Cortex of kidney (tissue), 1 donor: ENCODE measurements around the gene SLC9A4.
"Not testable (repeated sequence)": the region's sequence is repeated elsewhere in the genome, so short reads cannot be mapped to it uniquely, and the experiment has no call there.

Experiments
- DNase-seq: peaks from one replicate; lab custom pipeline; 2025; lab: John Stamatoyannopoulos, UW

Gene SLC9A4

DNA sequence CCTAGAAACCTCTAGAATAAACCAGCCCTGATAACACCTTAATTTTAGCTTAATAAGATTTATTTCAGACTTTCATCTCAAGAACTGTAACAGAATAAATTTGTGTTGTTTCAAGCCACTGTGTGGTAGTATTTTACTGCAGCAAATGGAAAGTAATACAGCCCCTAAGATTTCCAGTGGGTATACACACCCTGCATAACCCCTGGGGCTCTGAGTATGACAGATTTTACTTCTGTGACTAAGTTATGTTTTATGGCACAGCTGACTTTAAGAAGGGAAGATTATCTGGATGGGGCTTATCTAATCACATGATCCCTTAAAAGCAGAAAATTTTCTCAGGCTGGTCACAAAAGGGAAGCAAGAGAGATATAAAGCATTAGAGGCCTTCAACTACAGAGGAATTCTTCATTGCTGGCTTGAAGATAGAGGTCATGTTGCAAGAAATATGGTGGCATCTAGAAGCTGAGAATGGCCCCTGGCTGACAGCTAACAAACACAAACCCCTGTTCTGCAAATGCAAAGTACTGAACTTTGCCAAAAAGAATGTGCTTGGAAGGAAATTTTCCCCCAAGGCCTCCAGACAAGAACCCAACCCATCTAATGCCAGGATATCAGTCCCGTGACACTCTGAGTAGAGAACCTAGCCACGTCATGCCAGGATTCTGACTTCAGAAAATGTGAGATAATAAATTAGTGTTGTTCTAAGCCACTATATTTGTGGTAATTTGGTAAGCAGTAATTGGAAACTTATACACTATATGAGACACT lies 78.5 kb downstream of the SLC9A4 start:
- no peak for DNase-seq

DNA sequence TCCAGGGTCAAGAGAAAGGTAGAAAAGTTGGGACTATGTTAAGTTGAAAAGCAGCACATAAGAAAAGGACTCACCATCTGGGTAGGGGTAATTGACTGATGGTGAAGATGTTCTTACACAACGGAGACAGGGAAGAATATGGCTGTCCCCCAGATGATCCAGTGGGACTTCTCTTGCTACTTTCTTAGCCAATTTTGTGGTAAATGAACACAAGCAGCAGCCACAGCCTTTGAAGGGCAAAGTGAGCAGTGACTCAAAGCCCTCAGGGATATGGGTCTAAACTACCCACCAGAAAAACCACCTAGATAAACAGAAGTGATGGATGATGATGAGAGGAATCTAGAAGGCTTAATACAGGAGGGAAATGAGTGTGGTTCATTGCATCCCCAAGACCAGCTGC lies 80.6 kb downstream of the SLC9A4 start:
- no peak for DNase-seq

DNA sequence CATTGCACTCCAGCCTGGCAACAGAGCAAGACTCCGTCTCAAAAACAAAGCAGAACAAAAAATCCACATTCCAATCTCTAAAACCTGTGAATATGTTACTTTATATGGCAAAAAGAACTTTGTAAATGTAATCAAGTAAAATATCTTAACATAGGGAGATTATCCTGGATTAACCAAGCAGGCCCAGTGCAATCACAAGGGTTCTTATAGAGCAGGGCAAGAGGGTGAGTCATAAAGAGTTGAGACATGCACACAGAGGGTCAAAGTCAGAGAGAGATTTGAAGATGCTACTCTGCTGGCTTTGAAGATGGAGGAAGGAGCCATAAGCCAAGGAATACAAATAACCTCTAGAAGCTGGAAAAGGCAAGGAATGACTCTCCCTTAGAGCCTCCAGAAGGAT lies 85.4 kb downstream of the SLC9A4 start:
- no peak for DNase-seq

DNA sequence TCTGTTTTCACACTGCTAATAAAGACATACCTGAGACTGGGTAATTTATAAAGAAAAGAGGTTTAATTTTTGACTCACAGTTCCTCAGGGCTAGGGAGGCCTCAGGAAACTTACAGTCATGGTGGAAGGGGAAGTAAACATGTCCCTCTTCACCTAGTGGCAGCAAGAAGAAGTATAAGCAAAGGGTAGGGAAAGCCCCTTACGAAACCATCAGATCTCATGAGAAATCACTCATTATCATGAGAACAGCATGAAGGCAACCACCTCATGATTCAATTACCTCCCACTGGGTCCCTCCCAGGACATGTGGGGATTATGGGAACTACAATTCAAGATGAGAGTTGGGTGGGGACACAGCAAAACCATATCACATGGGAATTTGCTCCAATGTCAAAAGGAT lies 89.5 kb downstream of the SLC9A4 start:
- not testable (repeated sequence) for DNase-seq

DNA sequence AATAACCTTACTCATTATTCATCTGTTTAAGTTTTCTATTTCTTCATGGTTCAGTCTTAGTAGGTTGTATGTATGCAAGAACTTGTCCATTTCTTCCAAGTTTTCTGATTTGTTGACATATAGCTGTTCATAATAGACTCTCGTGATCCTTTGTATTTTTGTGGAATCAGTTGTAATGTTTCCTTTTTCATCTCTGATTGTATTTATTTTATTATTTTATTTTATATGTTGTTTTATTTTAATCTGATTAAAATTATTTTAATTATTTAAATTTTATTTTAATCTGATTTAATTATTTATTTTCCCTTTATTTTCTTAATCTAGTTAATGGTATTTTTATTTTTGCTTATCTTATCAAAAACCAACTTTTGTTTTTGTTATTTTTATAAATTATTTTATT lies 102.9 kb downstream of the SLC9A4 start:
- DNase-seq: no peak

DNA sequence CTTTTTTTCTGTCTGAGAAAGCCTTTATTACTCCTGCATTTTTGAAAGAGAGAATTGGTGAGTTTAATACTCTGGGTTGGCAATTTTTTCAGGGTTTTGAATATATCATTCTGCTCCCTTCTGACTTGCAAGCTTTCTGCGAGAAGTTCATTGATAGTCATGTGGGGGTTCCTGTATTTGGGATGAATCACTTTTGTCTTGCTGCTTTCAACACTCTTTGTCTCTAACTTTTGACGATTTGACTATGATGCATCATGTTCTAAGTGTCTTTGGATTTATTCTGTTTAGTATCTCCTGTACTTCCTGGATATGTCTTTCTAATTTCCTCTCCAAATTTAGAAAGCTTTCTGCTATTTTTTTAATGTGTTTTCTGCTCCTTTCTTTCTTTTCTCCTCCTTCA lies 105.3 kb downstream of the SLC9A4 start:
- no peak for DNase-seq

DNA sequence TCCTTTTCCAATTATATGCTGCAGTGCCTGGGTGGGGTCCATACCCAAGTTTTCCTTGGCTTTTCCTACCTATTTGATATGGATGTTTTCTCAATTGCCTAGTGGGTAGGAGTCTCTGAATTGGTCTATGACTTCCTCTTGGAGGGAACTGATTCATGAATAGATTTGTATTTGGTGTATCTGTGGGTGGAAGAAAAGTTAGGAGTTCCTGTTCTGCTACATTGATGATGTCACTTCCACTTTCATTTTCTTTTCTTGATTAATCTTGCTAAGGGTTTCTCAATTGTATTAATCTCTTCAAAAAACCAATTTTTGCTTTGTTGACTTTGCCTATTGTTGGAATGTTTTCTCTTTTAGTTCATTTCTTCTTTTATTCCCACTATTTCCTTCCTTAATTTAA lies 108.9 kb downstream of the SLC9A4 start:
- no peak for DNase-seq

DNA sequence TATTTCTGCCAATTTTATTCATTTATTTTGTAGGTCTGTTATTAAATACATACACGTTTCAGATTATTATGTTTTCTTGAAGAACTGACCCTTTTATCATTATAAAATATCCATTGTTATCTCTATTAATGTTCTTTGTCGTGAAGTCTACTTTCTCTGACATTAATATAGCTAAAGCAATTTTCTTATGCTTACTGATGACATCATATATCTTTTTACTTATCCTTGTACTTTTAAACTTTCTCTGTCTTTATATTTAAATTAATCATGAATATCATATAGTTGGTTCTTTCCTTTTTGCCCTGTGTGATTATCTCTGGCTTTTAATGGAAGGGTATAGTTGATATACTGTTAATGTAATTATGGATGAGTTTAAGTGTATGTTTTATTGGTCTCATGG lies 109.8 kb downstream of the SLC9A4 start:
- DNase-seq: no peak
